Measurements from ENCODE around the gene VTCN1.

The VTCN1 gene

DNA sequence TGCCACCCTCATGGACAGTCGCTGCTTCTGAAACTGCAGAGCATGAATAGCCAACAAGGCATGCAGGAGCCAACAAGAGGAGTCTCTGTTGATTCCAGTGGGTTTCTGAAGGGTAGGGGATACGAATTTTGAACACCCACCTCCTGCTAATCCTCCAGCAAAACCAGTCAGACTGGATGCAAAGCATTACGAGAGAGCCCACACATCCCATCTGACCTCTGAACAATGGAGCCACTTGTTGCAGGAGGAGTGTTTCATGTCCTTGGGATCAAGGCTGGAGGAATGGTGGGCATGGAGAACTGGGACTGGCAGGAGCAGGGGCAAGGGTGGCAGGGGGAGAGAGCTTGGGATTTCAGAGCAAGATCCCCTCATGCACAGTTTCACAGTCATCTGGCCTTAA, 1.6 kb downstream of the VTCN1 start:
- no peak for TF ChIP-seq ZFX (IDR thresholded peaks at IDR 0.05; ENCODE audit: borderline replicate concordance)
- TF ChIP-seq, protein P1, sequence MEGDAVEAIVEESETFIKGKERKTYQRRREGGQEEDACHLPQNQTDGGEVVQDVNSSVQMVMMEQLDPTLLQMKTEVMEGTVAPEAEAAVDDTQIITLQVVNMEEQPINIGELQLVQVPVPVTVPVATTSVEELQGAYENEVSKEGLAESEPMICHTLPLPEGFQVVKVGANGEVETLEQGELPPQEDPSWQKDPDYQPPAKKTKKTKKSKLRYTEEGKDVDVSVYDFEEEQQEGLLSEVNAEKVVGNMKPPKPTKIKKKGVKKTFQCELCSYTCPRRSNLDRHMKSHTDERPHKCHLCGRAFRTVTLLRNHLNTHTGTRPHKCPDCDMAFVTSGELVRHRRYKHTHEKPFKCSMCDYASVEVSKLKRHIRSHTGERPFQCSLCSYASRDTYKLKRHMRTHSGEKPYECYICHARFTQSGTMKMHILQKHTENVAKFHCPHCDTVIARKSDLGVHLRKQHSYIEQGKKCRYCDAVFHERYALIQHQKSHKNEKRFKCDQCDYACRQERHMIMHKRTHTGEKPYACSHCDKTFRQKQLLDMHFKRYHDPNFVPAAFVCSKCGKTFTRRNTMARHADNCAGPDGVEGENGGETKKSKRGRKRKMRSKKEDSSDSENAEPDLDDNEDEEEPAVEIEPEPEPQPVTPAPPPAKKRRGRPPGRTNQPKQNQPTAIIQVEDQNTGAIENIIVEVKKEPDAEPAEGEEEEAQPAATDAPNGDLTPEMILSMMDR (IDR thresholded peaks at IDR 0.05) = no peak
- H3K27ac ChIP-seq = no peak overlapping the region

- no peak overlapping the region for H3K27ac ChIP-seq
- TF ChIP-seq, protein P1 (IDR thresholded peaks at IDR 0.05) = no peak
- TF ChIP-seq ZFX (IDR thresholded peaks at IDR 0.05; ENCODE audit: borderline replicate concordance) = no peak
Observed at GRCh38 chr1:117208580-117208979, 2.1 kb downstream of the VTCN1 start.

DNA sequence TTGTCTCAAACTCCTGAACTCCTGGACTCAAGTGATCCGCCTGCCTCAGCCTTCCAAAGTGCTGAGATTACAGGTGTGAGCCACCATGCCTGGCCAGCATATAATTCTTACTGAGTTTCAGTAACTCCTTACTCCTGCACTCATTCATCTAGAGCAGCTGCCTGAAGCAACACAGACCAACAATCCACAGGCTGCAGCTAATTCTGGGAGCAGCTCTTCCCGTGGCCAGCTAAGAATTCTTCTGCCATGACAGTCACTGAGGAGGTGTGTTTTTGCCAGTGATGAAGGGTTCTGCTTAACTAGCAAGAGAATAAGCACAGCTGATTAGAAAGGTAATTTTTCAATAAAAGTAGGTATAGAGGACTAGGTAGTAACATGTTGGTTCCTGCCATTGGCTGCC, 5.4 kb downstream of the VTCN1 start:
- H3K27ac ChIP-seq = no peak overlapping the region
- TF ChIP-seq, protein P1 (IDR thresholded peaks at IDR 0.05) = no peak
- no peak for TF ChIP-seq ZFX (IDR thresholded peaks at IDR 0.05; ENCODE audit: borderline replicate concordance)

DNA sequence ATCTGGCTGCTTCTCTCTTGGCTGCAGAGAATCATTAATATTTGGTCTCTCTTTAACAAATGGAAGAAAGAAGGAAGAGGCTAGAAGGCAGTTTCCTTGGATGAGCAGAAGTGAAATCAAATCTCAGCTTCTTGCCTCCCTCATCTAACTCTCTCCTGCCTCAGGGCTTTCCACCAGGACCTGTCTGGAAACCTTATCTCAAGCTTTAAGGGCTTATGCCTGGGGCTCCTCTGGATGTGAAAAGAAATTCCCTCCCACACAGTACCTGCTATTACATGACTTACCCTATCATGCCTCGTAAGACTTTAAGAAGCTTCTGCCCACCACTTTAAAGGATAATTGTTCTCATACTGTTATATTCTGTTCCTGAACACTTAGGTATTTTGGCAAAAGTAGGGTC, 8.9 kb downstream of the VTCN1 start:
- TF ChIP-seq ZFX (IDR thresholded peaks at IDR 0.05; ENCODE audit: borderline replicate concordance) = no peak
- TF ChIP-seq, protein P1 (IDR thresholded peaks at IDR 0.05) = no peak
- no peak overlapping the region for H3K27ac ChIP-seq

- H3K27ac ChIP-seq = no peak overlapping the region
- TF ChIP-seq, protein P1 (IDR thresholded peaks at IDR 0.05) = no peak
- no peak for TF ChIP-seq ZFX (IDR thresholded peaks at IDR 0.05; ENCODE audit: borderline replicate concordance)
Observed at GRCh38 chr1:117198097-117198496, 12.6 kb downstream of the VTCN1 start.

- TF ChIP-seq, protein P1 (IDR thresholded peaks at IDR 0.05) = no peak
- TF ChIP-seq ZFX (IDR thresholded peaks at IDR 0.05; ENCODE audit: borderline replicate concordance) = no peak
- H3K27ac ChIP-seq = no peak overlapping the region
Observed at GRCh38 chr1:117189726-117190125, 21.0 kb downstream of the VTCN1 start.

DNA sequence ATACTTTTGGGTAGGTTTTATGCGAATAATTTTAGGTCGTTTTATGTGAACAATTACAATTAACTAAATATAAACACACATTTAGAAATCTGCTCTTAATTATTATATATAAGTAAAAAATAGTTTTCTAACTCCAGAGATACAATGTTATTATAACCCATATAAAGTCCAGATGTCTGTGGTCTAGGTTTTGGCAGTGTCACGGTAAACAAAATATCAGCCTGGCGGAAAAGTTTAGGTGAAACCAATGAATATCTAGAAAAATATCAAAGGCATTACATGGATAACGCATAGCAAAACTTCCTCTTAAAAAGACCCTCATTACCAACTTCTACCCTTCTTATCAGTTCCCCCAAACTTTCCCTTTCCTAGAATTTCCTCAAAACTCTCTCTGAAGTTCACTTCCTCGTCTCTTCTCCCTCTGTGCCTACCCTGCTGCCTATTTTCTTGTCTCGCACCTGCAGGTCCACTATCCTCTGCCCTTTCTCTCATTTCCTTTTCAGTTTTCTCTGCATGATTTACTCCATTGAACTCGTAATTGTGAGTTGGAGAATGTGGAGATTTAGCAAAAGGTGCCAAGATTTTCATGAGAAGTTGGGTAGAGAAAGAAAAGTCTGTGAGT, 21.8 kb downstream of the VTCN1 start:
- TF ChIP-seq, protein P1 (IDR thresholded peaks at IDR 0.05) = no peak
- no peak for TF ChIP-seq ZFX (IDR thresholded peaks at IDR 0.05; ENCODE audit: borderline replicate concordance)
- no peak overlapping the region for H3K27ac ChIP-seq

Measured in 22Rv1 (cell line).